Mesenchymal stem cell (in vitro differentiated cells and primary cell): ENCODE measurements around the gene DPF3.

Experiments
- DNase-seq: peaks from one replicate; pipeline ENCODE4 v3.0.0-alpha.2; 2013
- H2AFZ ChIP-seq: one replicate; pipeline ENCODE4 v1.6.1; 2013; ENCODE audit warnings: low read depth, mild to moderate bottlenecking, control low read depth, inconsistent platforms, low read length, moderate library complexity
- H2AK5ac ChIP-seq: 2 replicates; pipeline ENCODE4 v1.6.1; 2013; ENCODE audit warnings: low read length, moderate library complexity, mild to moderate bottlenecking, inconsistent platforms; ENCODE audit not compliant: severe bottlenecking
- H2BK120ac ChIP-seq: one replicate; pipeline ENCODE4 v1.6.1; 2013; ENCODE audit warnings: low read depth, mild to moderate bottlenecking, inconsistent platforms, low read length, moderate library complexity
- H2BK12ac ChIP-seq, 2 experiments: one replicate each; pipeline ENCODE4 v1.6.1; 2013; ENCODE audit warnings: inconsistent platforms in 2 of 2, low read length in 2 of 2, mild to moderate bottlenecking in 2 of 2, moderate library complexity in 2 of 2, control low read depth in 1 of 2
- H2BK15ac ChIP-seq: one replicate; pipeline ENCODE4 v1.6.1; 2013; ENCODE audit warnings: mild to moderate bottlenecking, low read depth, inconsistent platforms; ENCODE audit not compliant: poor library complexity, severe bottlenecking
- H2BK5ac ChIP-seq: 2 replicates; pipeline ENCODE4 v1.6.1; 2013; ENCODE audit warnings: low read depth, mild to moderate bottlenecking, low read length, control low read depth, inconsistent platforms; ENCODE audit not compliant: poor library complexity, severe bottlenecking
- H3K14ac ChIP-seq, 2 experiments: one replicate each; pipeline ENCODE4 v1.6.1; 2013; ENCODE audit warnings: inconsistent platforms in 2 of 2, low read length in 2 of 2, control low read depth in 1 of 2, mild to moderate bottlenecking in 1 of 2, moderate library complexity in 1 of 2
- H3K18ac ChIP-seq, 2 experiments: one replicate each; pipeline ENCODE4 v1.6.1; 2013; ENCODE audit warnings: inconsistent platforms in 2 of 2, low read length in 2 of 2, control low read depth in 1 of 2, low read depth in 1 of 2, mild to moderate bottlenecking in 1 of 2
- H3K23ac ChIP-seq, 2 experiments: one replicate each; pipeline ENCODE4 v1.6.1; 2013; ENCODE audit warnings: inconsistent platforms in 2 of 2, low read length in 2 of 2, mild to moderate bottlenecking in 2 of 2, moderate library complexity in 2 of 2, control low read depth in 1 of 2
- H3K27ac ChIP-seq: 2 replicates; pipeline ENCODE4 v1.5.1; 2013; ENCODE audit warnings: mild to moderate bottlenecking, moderate library complexity, low read length, control low read depth, inconsistent platforms; ENCODE audit not compliant: poor library complexity, severe bottlenecking
- H3K27me3 ChIP-seq, 2 experiments: 2 replicates each; pipeline versions ENCODE4 v1.6.1 to v1.7.0; 2013; ENCODE audit warnings: low read length in 2 of 2, mild to moderate bottlenecking in 2 of 2, moderate library complexity in 2 of 2, control low read depth in 1 of 2, inconsistent platforms in 1 of 2; ENCODE audit not compliant: control insufficient read depth in 1 of 2, insufficient read depth in 1 of 2
- H3K36me3 ChIP-seq, 2 experiments: 2 replicates each; pipeline versions ENCODE4 v1.6.1 to v1.7.0; 2013; ENCODE audit warnings: low read length in 2 of 2, control low read depth in 1 of 2, inconsistent platforms in 1 of 2, low read depth in 1 of 2, mild to moderate bottlenecking in 1 of 2; ENCODE audit not compliant: insufficient read depth in 2 of 2, control insufficient read depth in 1 of 2
- H3K4ac ChIP-seq, 2 experiments: one replicate each; pipeline ENCODE4 v1.6.1; 2013; ENCODE audit warnings: inconsistent platforms in 2 of 2, low read length in 2 of 2, mild to moderate bottlenecking in 2 of 2, moderate library complexity in 2 of 2, control low read depth in 1 of 2, low read depth in 1 of 2
- H3K4me1 ChIP-seq: 2 replicates; pipeline ENCODE4 v1.6.1; 2013; ENCODE audit warnings: low read depth, low read length, control low read depth; ENCODE audit not compliant: control insufficient read depth, insufficient read depth
- H3K4me2 ChIP-seq: 2 replicates; pipeline ENCODE4 v1.6.1; 2013; ENCODE audit warnings: low read length, mild to moderate bottlenecking, inconsistent platforms; ENCODE audit not compliant: poor library complexity, severe bottlenecking
- H3K4me3 ChIP-seq, 2 experiments: 2 replicates each; pipeline versions ENCODE4 v1.5.1 to v1.7.0; 2013; ENCODE audit warnings: low read length in 2 of 2, mild to moderate bottlenecking in 2 of 2, control low read depth in 1 of 2, low read depth in 1 of 2; ENCODE audit not compliant: insufficient read depth in 1 of 2
- H3K79me1 ChIP-seq: replicated peaks from 2 replicates; pipeline ENCODE4 v1.6.1; 2013; ENCODE audit warnings: mild to moderate bottlenecking, control low read depth, low read length, inconsistent platforms; ENCODE audit not compliant: poor library complexity, severe bottlenecking
- H3K9ac ChIP-seq: 2 replicates; pipeline ENCODE4 v1.7.0; 2013; ENCODE audit warnings: mild to moderate bottlenecking, low read length, moderate library complexity
- H3K9me3 ChIP-seq: 2 replicates; pipeline ENCODE4 v1.7.0; 2013; ENCODE audit warnings: mild to moderate bottlenecking, low read length; ENCODE audit not compliant: control insufficient read depth
- H4K8ac ChIP-seq: one replicate; pipeline ENCODE4 v1.6.1; 2013; ENCODE audit warnings: inconsistent platforms, mild to moderate bottlenecking, low read length, moderate library complexity
- H4K91ac ChIP-seq: one replicate; pipeline ENCODE4 v1.6.1; 2013; ENCODE audit warnings: mild to moderate bottlenecking, low read length, inconsistent platforms
- WGBS: methylation state at CpG from one replicate; pipeline ENCODE4 v1.1.7; 2013; ENCODE audit warnings: mixed read lengths; 5-methylcytosine and 5-hydroxymethylcytosine counted together

The DPF3 gene

DNA sequence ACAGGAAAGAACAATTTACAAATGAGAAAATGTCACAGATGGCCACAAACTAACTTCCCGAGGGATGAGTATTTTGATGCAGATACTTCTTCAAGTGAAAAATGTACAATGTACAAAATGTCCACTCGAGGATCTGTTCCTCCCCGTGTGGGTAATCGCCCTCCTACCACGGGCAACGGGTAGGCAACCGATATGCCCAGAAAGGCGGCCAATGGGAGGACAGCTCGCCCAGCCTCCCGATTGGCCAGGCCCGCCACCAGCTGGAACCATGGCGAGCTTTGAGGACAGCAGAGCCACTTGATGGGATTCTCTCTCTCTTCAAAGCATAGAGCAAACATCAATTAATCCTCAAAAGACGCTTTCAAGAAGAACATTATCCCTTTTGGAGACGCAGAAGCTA is 42.3 kb downstream of the DPF3 start:
- no peak for DNase-seq
- no peak overlapping the region for H3K14ac ChIP-seq
- H4K8ac ChIP-seq, result no peak overlapping the region
- no peak overlapping the region for H2AFZ ChIP-seq
- H2BK12ac ChIP-seq, result no peak overlapping the region
- H3K27me3 ChIP-seq, result no peaks in the 10 kb centered on the region
- H3K79me1 ChIP-seq, result peaks cover 30% of the 10 kb centered on the region
- no peak overlapping the region for H3K9ac ChIP-seq
- no peaks in the 10 kb centered on the region for H3K9me3 ChIP-seq
- H2BK15ac ChIP-seq, result no peak overlapping the region
- no peak overlapping the region for H3K23ac ChIP-seq
- no peak overlapping the region for H3K27ac ChIP-seq
- H4K91ac ChIP-seq, result no peak overlapping the region
- H3K36me3 ChIP-seq, result peaks cover 0 to 9% of the 10 kb centered on the region in 2 experiments
- H3K4me1 ChIP-seq, result peaks cover 20% of the 10 kb centered on the region
- H2AK5ac ChIP-seq, result no peak overlapping the region
- no peak overlapping the region for H3K4me3 ChIP-seq
- H2BK120ac ChIP-seq, result no peak overlapping the region
- no peak overlapping the region for H2BK5ac ChIP-seq
- H3K4ac ChIP-seq, result no peak overlapping the region
- H3K4me2 ChIP-seq, result no peak overlapping the region
- 90% methylated on average over 14 of the region's 14 CpGs for WGBS
- no peak overlapping the region for H3K18ac ChIP-seq

DNA sequence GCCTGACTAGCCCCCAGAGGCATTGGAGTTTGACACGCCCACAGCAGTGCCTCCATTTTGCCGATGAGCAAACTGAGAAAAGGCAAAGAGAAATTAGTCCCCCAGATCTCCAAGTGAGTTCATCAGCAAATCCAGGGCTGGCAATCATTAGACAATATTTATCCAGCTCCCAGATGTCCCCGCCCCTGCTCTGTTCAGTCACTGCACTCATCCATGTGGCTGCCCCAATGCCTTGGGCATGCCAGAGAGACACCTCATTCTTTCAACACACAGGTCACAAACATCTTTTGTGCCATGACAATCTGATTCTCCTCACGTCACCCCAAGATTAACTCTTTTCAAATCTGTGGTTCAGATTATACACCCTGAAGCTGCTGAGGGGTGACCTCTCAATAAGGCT is 43.5 kb downstream of the DPF3 start:
- Histone ChIP-seq H3K9me3 (no peaks in the 10 kb centered on the region), H2AK5ac (no peak overlapping the region), H2BK12ac (no peak overlapping the region), H2AFZ (no peak overlapping the region), H3K27me3 (no peaks in the 10 kb centered on the region), H3K4me3 (no peak overlapping the region), H3K14ac (no peak overlapping the region), H3K18ac (no peak overlapping the region), H3K9ac (no peak overlapping the region), H3K27ac (no peak overlapping the region), H3K36me3 (peaks cover 0 to 10% of the 10 kb centered on the region in 2 experiments), H3K79me1 (peaks cover 31% of the 10 kb centered on the region), H3K4ac (no peak overlapping the region), H2BK120ac (no peak overlapping the region), H2BK15ac (no peak overlapping the region), H4K8ac (no peak overlapping the region), H3K23ac (no peak overlapping the region), H4K91ac (no peak overlapping the region), H3K4me2 (no peak overlapping the region), H3K4me1 (peaks cover 16% of the 10 kb centered on the region), H2BK5ac (no peak overlapping the region)
- 91% methylated on average over 3 of the region's 4 CpGs for WGBS
- no peak for DNase-seq

DNA sequence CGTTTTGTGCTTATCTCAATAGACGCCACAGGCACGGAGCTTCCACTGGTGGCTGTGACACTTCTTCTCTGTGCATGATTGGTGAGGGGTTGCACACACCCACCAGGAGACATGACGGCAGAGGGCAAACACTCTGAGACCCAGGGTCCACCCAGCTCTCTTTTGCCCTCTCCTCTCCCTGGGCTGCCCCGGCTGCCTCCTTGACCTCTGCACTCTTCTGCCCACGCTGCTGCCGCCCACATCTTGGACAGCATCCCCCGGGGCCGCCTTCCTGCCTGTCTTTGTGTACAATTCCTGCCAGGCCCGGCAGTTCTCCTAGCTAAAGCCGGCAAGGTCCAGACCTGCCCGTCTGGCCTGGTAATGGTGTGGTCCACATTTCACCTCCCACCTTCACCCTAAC is 44.7 kb downstream of the DPF3 start:
- H3K4me2 ChIP-seq, result no peak overlapping the region
- no peak for DNase-seq
- H3K14ac ChIP-seq, result no peak overlapping the region
- no peak overlapping the region for H3K27ac ChIP-seq
- no peak overlapping the region for H2BK15ac ChIP-seq
- H2AK5ac ChIP-seq, result no peak overlapping the region
- no peaks in the 10 kb centered on the region for H3K27me3 ChIP-seq
- no peak overlapping the region for H3K4ac ChIP-seq
- H3K4me3 ChIP-seq, result no peak overlapping the region
- no peak overlapping the region for H2BK12ac ChIP-seq
- no peak overlapping the region for H3K9ac ChIP-seq
- H4K8ac ChIP-seq, result no peak overlapping the region
- no peak overlapping the region for H3K23ac ChIP-seq
- H2AFZ ChIP-seq, result no peak overlapping the region
- H4K91ac ChIP-seq, result no peak overlapping the region
- no peak overlapping the region for H3K18ac ChIP-seq
- H3K4me1 ChIP-seq, result peaks cover 18% of the 10 kb centered on the region
- H3K9me3 ChIP-seq, result no peaks in the 10 kb centered on the region
- H3K36me3 ChIP-seq, result peaks cover 0 to 12% of the 10 kb centered on the region in 2 experiments
- 86% methylated on average over 12 of the region's 12 CpGs for WGBS
- H2BK5ac ChIP-seq, result no peak overlapping the region
- no peak overlapping the region for H2BK120ac ChIP-seq
- H3K79me1 ChIP-seq, result peaks cover 37% of the 10 kb centered on the region

DNA sequence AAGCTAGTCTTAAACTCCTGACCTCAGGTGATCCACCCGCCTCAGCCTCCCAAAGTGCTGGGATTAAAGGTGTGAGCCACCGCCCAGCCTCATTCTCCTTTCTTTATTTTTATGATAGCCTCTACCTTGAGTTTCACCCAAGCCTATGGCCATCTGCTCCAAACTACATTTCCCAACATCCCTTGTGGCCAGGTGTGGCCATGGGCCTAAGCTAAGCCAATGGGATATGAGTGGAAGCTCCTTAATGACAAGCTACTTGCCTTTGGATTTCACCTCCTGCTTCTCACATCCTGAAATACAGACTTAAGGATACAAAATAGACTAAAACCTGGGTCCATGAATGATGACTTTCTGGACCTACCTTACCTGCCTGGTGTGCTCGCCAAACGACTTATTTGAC is 46.2 kb downstream of the DPF3 start:
- H3K36me3 ChIP-seq, result peaks cover 0 to 12% of the 10 kb centered on the region in 2 experiments
- H3K4me3 ChIP-seq, result no peak overlapping the region
- H2AK5ac ChIP-seq, result no peak overlapping the region
- no peak overlapping the region for H2BK5ac ChIP-seq
- no peaks in the 10 kb centered on the region for H3K27me3 ChIP-seq
- H4K8ac ChIP-seq, result no peak overlapping the region
- peaks cover 17% of the 10 kb centered on the region for H3K4me1 ChIP-seq
- WGBS, result 100% methylated on average over 2 of the region's 4 CpGs
- no peak overlapping the region for H2BK120ac ChIP-seq
- H3K79me1 ChIP-seq, result peaks cover 40% of the 10 kb centered on the region
- no peak overlapping the region for H3K14ac ChIP-seq
- H3K27ac ChIP-seq, result no peak overlapping the region
- H3K4me2 ChIP-seq, result no peak overlapping the region
- no peak overlapping the region for H3K9ac ChIP-seq
- H2AFZ ChIP-seq, result no peak overlapping the region
- H3K18ac ChIP-seq, result no peak overlapping the region
- no peak overlapping the region for H2BK15ac ChIP-seq
- no peak overlapping the region for H3K4ac ChIP-seq
- H4K91ac ChIP-seq, result no peak overlapping the region
- no peak overlapping the region for H3K23ac ChIP-seq
- no peak for DNase-seq
- no peaks in the 10 kb centered on the region for H3K9me3 ChIP-seq
- H2BK12ac ChIP-seq, result no peak overlapping the region
